SK-N-SH (cell line): ENCODE data around the gene TRPC4. TPM values are rescaled to one million over a fixed set of nuclear protein-coding genes. Genes with fewer than 3 reads are reported as not detected.
A peak's percentile ranks its signal among the peaks of the same experiment; 100 is the strongest.

Experiments used
- CTCF ChIA-PET: fragments of 300-600, 350-600 bp; formaldehyde crosslinking; extraction: SDS; loops from one replicate; lab custom pipeline; 2021; lab: Yijun Ruan, JAX
- POLR2A ChIA-PET: fragments of 350-600 bp; sonication (Branson Sonifier 250); formaldehyde crosslinking; extraction: SDS; loops from one replicate; lab custom pipeline; 2020; ENCODE audit warnings: antibody characterized with exemption, inconsistent platforms; lab: Yijun Ruan, JAX
- DNase-seq: peaks from one replicate; pipeline ENCODE4 v3.0.0; 2012
- H2AFZ ChIP-seq: fragments of 200-600 bp; sonication (generic); 2 replicates; pipeline ENCODE4 v1.8.1; 2016; ENCODE audit warnings: antibody characterized with exemption, mild to moderate bottlenecking, low read depth
- H3F3A ChIP-seq: fragments of 200-600 bp; sonication (generic); replicated peaks from 2 replicates; pipeline ENCODE3; 2016; ENCODE audit warnings: antibody characterized with exemption, mild to moderate bottlenecking; ENCODE audit not compliant: insufficient read depth
- H3K27ac ChIP-seq, 2 experiments: fragments of 200-500 bp in 1 of 2; fragments of 200-600 bp in 1 of 2; sonication (Bioruptor generic) in 1 of 2; sonication (generic), shearing (Covaris generic) in 1 of 2; 2 replicates each; pipeline versions ENCODE4 v1.5.1 to v1.6.1; 2014 to 2016; ENCODE audit warnings: low read depth in 2 of 2, inconsistent platforms in 1 of 2, low read length in 1 of 2, mild to moderate bottlenecking in 1 of 2, mixed read lengths in 1 of 2
- H3K27me3 ChIP-seq: fragments of 200-600 bp; sonication (generic), shearing (Covaris generic); 2 replicates; pipeline ENCODE4 v1.6.1; 2016; ENCODE audit warnings: mixed run types; ENCODE audit not compliant: insufficient read depth
- H3K36me3 ChIP-seq, 2 experiments: fragments of 200-500 bp in 1 of 2; fragments of 200-600 bp in 1 of 2; sonication (Bioruptor generic) in 1 of 2; sonication (generic) in 1 of 2; replicated peaks in 1 of 2; 2 replicates each; pipeline versions ENCODE3 to v1.5.1; 2014 to 2016; ENCODE audit warnings: low read length in 1 of 2, mild to moderate bottlenecking in 1 of 2; ENCODE audit not compliant: insufficient read depth in 2 of 2, control insufficient read depth in 1 of 2
- H3K4me1 ChIP-seq, 2 experiments: fragments of 200-500 bp in 1 of 2; fragments of 200-600 bp in 1 of 2; sonication (Bioruptor generic) in 1 of 2; sonication (generic), shearing (Covaris generic) in 1 of 2; 2 replicates each; pipeline versions ENCODE4 v1.5.1 to v1.6.1; 2014 to 2016; ENCODE audit warnings: low read depth in 1 of 2, low read length in 1 of 2, mixed run types in 1 of 2; ENCODE audit not compliant: insufficient read depth in 2 of 2, control insufficient read depth in 1 of 2
- H3K4me2 ChIP-seq: fragments of 200-600 bp; sonication (generic), shearing (Covaris generic); 2 replicates; pipeline ENCODE4 v1.6.1; 2017; ENCODE audit warnings: mixed run types
- H3K4me3 ChIP-seq, 2 experiments: fragments of 200-500 bp in 1 of 2; fragments of 200-600 bp in 1 of 2; sonication (Bioruptor generic) in 1 of 2; sonication (generic), shearing (Covaris generic) in 1 of 2; 2 replicates each; pipeline versions ENCODE4 v1.5.1 to v1.8.1; 2014 to 2016; ENCODE audit warnings: low read depth in 2 of 2, inconsistent platforms in 1 of 2, low read length in 1 of 2, mild to moderate bottlenecking in 1 of 2, mixed read lengths in 1 of 2, moderate library complexity in 1 of 2
- H3K79me2 ChIP-seq: fragments of 200-600 bp; sonication (generic); 2 replicates; pipeline ENCODE4 v1.8.1; 2017; ENCODE audit warnings: mild to moderate bottlenecking; ENCODE audit not compliant: insufficient read depth
- H3K9ac ChIP-seq: fragments of 200-600 bp; sonication (generic); 2 replicates; pipeline ENCODE4 v1.6.1; 2017; ENCODE audit warnings: mixed run types
- H3K9me2 ChIP-seq: fragments of 200-600 bp; sonication (generic); 2 replicates; pipeline ENCODE4 v1.6.1; 2017; ENCODE audit warnings: mixed run types
- H3K9me3 ChIP-seq: fragments of 200-600 bp; sonication (generic); 2 replicates; pipeline ENCODE4 v1.6.1; 2017; ENCODE audit warnings: mixed run types, mild to moderate bottlenecking, moderate library complexity
- H4K20me1 ChIP-seq: fragments of 200-600 bp; sonication (generic); 2 replicates; pipeline ENCODE4 v1.6.1; 2017; ENCODE audit warnings: mild to moderate bottlenecking, mixed run types; ENCODE audit not compliant: insufficient read depth
- CHD2 ChIP-seq: fragments of 150-350 bp; IDR thresholded peaks from 2 replicates; pipeline ENCODE4 v1.6.1; 2018; ENCODE audit warnings: low read length; ENCODE audit not compliant: partially characterized antibody
- CTCF ChIP-seq: fragments of 200-600 bp; sonication (generic); IDR thresholded peaks from 2 replicates; pipeline ENCODE4 v1.6.1; 2017; ENCODE audit warnings: antibody characterized with exemption, mild to moderate bottlenecking, moderate library complexity
- ELF1 ChIP-seq: IDR thresholded peaks from 2 replicates; pipeline ENCODE4 v1.4.0; 2012
- EP300 ChIP-seq, 2 experiments: IDR thresholded peaks; 2 replicates each; pipeline versions ENCODE4 v1.4.0 to v1.6.1; 2012; ENCODE audit warnings: borderline replicate concordance in 1 of 2, low read depth in 1 of 2, low read length in 1 of 2
- EZH2phosphoT487 ChIP-seq: fragments of 200-600 bp; sonication (generic); IDR thresholded peaks from 2 replicates; pipeline ENCODE4 v1.6.1; 2017; ENCODE audit warnings: low read depth, mixed run types, mild to moderate bottlenecking, antibody characterized with exemption, moderate library complexity, borderline replicate concordance
- FOXJ3 ChIP-seq: sonication (generic); formaldehyde crosslinking; IDR thresholded peaks from 2 replicates; pipeline ENCODE4 v1.5.1; 2020; ENCODE audit warnings: mild to moderate bottlenecking, missing genetic modification reagents
- FOXM1 ChIP-seq: IDR thresholded peaks from 2 replicates; pipeline ENCODE4 v1.4.0; 2012; ENCODE audit warnings: low read depth, mild to moderate bottlenecking
- GABPA ChIP-seq: IDR thresholded peaks from 2 replicates; pipeline ENCODE4 v1.4.0; 2012; ENCODE audit warnings: low read depth, mild to moderate bottlenecking
- GATA2 ChIP-seq: sonication (generic); formaldehyde crosslinking; IDR thresholded peaks from 2 replicates; pipeline ENCODE4 v1.5.0; 2020; ENCODE audit warnings: mild to moderate bottlenecking, missing genetic modification reagents
- IRF3 ChIP-seq: fragments of 150-350 bp; IDR thresholded peaks from 2 replicates; pipeline ENCODE4 v1.6.1; 2016; ENCODE audit warnings: mild to moderate bottlenecking, low read depth, low read length
- MAX ChIP-seq: IDR thresholded peaks from 2 replicates; pipeline ENCODE4 v1.4.0; 2012; ENCODE audit warnings: low read depth
- MXI1 ChIP-seq: IDR thresholded peaks from 2 replicates; pipeline ENCODE4 v1.6.1; 2012; ENCODE audit warnings: mild to moderate bottlenecking, low read depth, low read length, improper control_type of control experiment
- NFIC ChIP-seq: IDR thresholded peaks from 2 replicates; pipeline ENCODE4 v1.4.0; 2012; ENCODE audit warnings: borderline replicate concordance
- NRF1 ChIP-seq: IDR thresholded peaks from 2 replicates; pipeline ENCODE4 v1.6.1; 2012; ENCODE audit warnings: low read depth, mild to moderate bottlenecking, low read length
- PBX3 ChIP-seq: IDR thresholded peaks from 2 replicates; pipeline ENCODE4; 2012
- POLR2AphosphoS5 ChIP-seq: IDR thresholded peaks from 2 replicates; pipeline ENCODE4 v1.6.1; 2012; ENCODE audit warnings: low read depth, low read length
- RAD21 ChIP-seq: IDR thresholded peaks from 2 replicates; pipeline ENCODE4 v1.6.1; 2012; ENCODE audit warnings: mild to moderate bottlenecking, low read length
- RCOR1 ChIP-seq: fragments of 150-350 bp; IDR thresholded peaks from 2 replicates; pipeline ENCODE4 v1.6.1; 2017; ENCODE audit warnings: antibody characterized with exemption, low read length
- RXRA ChIP-seq: IDR thresholded peaks from 2 replicates; pipeline ENCODE4 v1.4.0; 2012; ENCODE audit warnings: low read depth, mild to moderate bottlenecking, borderline replicate concordance
- SIN3A ChIP-seq: IDR thresholded peaks from 2 replicates; pipeline ENCODE4 v1.6.1; 2012; ENCODE audit warnings: low read depth, mild to moderate bottlenecking, low read length, moderate library complexity, borderline replicate concordance
- SMC3 ChIP-seq: IDR thresholded peaks from 2 replicates; pipeline ENCODE4 v1.6.1; 2012; ENCODE audit warnings: low read depth, low read length, improper control_type of control experiment
- TAF1 ChIP-seq: IDR thresholded peaks from 2 replicates; pipeline ENCODE4 v1.6.1; 2012; ENCODE audit warnings: low read depth, mild to moderate bottlenecking, low read length, moderate library complexity, borderline replicate concordance
- USF1 ChIP-seq: IDR thresholded peaks from 2 replicates; pipeline ENCODE4 v1.4.0; 2012; ENCODE audit warnings: low read depth, borderline replicate concordance
- YY1 ChIP-seq: IDR thresholded peaks from 2 replicates; pipeline ENCODE4 v1.4.0; 2012; ENCODE audit warnings: low read depth, mild to moderate bottlenecking
- ZBTB33 ChIP-seq: IDR thresholded peaks from 2 replicates; pipeline ENCODE4 v1.4.0; 2012; ENCODE audit warnings: low read depth, borderline replicate concordance
- WGBS: methylation state at CpG from one replicate; pipeline ENCODE4 v1.1.6; 2017; ENCODE audit warnings: low lambda C conversion rate; 5-methylcytosine and 5-hydroxymethylcytosine counted together
- polyA plus RNA-seq, 3 experiments: library from polyadenylated mRNA; depleted of rRNA; stranded (reverse); fragments of >200 nt; gene quantifications; 2 replicates each; pipeline ENCODE4 v1.2.3, GENCODE V29; 2012

Gene TRPC4
- polyA plus RNA-seq, 1 of the 3 experiments (the other 2 are of a cell fraction), result not detected

GRCh38 chr13:37598597-37598996 is 271.0 kb downstream of the TRPC4 start, which contains the start of gene POSTN:
Gene POSTN, minus strand, starts transcription at chr13:37598768. Its CDS starts 42 bp downstream, at chr13:37598726.
- POLR2A ChIA-PET, result no interaction called here
- TF ChIP-seq USF1 (no peak), IRF3 (no peak), GABPA (no peak), ZBTB33 (no peak), POLR2AphosphoS5 (peak; percentile 86), FOXJ3 (no peak), SIN3A (0 out of 2 replicates have a peak, but pooled peaks have one; percentile 31), YY1 (no peak), MAX (no peak), NRF1 (no peak), GATA2 (CRISPR knock-in tag) (no peak), MXI1 (no peak), TAF1 (peak; percentile 43; the same call in 1 of the 2 replicates), EZH2phosphoT487 (no peak), NFIC (no peak), RCOR1 (no peak), RXRA (no peak), CHD2 (no peak), SMC3 (no peak), CTCF (no peak), ELF1 (no peak), PBX3 (0 out of 2 replicates have a peak, but pooled peaks have one; percentile 4), FOXM1 (no peak), RAD21 (no peak), EP300 (IDR thresholded peaks at IDR 0.05; ENCODE audit: borderline replicate concordance in 1 of 2, low read depth in 1 of 2, low read length in 1 of 2) (no peak)
- TF ChIP-seq, all 33 proteins: peak for 4
- Histone ChIP-seq H3K4me3 (peak within 1 kb of the TSS; percentile 55 to 63), H2AFZ (peak within 1 kb of the TSS; percentile 35; the same call in 1 of the 2 replicates), H3K79me2 (peaks cover 73% of the 10 kb centered on the region), H3K27ac (peak within 1 kb of the TSS; percentile 64 to 71), H3F3A (peaks cover 37% of the 10 kb centered on the region), H3K4me2 (peak within 1 kb of the TSS; percentile 56; the same call in 1 of the 2 replicates), H3K36me3 (peaks cover 0 to 29% of the 10 kb centered on the region in 2 experiments), H3K9ac (peak within 1 kb of the TSS; percentile 76), H4K20me1 (no peaks in the 10 kb centered on the region; the same call in 1 of the 2 replicates), H3K27me3 (no peaks in the 10 kb centered on the region), H3K9me2 (no peaks in the 10 kb centered on the region), H3K4me1 (peaks cover 0 to 13% of the 10 kb centered on the region in 2 experiments; a peak in 2 of 4 replicates), H3K9me3 (no peaks in the 10 kb centered on the region)
- CTCF ChIA-PET, result interaction anchor here (0.7 to 1.4 kb wide), 2 partner anchors 10 to 13 kb away, joined by 3 to 4 read pairs; no protein-coding TSS in a partner anchor
- no peak for DNase-seq
- WGBS, result 0% methylated on average over 6 of the region's 6 CpGs
